Measurements from ENCODE around the gene MTARC1.

DNA sequence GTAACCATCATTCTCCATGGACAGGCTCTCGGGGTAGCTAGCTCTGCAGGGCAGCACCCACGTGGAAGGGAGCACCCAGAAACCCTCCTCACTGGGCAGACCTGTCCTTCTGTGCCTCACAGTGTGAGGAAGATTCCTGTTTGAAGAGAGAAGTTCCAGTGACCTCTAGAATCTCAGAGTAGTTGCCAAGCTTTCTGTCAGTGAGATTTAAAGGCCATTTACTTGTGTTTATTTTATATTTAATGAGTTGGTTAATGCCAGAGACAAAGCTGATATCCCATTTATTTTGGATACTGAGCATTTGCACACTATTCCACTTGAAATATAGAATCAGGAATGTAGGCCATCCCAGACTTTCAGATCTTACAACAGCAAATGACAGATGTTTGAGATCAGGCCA lies 28.7 kb downstream of the MTARC1 start:
- TF ChIP-seq, protein P1, sequence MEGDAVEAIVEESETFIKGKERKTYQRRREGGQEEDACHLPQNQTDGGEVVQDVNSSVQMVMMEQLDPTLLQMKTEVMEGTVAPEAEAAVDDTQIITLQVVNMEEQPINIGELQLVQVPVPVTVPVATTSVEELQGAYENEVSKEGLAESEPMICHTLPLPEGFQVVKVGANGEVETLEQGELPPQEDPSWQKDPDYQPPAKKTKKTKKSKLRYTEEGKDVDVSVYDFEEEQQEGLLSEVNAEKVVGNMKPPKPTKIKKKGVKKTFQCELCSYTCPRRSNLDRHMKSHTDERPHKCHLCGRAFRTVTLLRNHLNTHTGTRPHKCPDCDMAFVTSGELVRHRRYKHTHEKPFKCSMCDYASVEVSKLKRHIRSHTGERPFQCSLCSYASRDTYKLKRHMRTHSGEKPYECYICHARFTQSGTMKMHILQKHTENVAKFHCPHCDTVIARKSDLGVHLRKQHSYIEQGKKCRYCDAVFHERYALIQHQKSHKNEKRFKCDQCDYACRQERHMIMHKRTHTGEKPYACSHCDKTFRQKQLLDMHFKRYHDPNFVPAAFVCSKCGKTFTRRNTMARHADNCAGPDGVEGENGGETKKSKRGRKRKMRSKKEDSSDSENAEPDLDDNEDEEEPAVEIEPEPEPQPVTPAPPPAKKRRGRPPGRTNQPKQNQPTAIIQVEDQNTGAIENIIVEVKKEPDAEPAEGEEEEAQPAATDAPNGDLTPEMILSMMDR (optimal IDR thresholded peaks at IDR 0.05 in 1 of 3, IDR thresholded peaks at IDR 0.05 in 1 of 3, conservative IDR thresholded peaks at IDR 0.05 in 1 of 3; ENCODE audit: extremely low read depth in 1 of 3, insufficient read depth in 2 of 3, low read length in 3 of 3) = no peak
- no peak for TF ChIP-seq EZH2 (IDR thresholded peaks at IDR 0.05; ENCODE audit: low read length)

Measured in keratinocyte (primary cell).